ENCODE results near the gene CHCHD5.

CHCHD5 gene

GRCh38 chr2:112633708-112634107, 49.3 kb downstream of the CHCHD5 start:
- Histone ChIP-seq H3K4me2 (ENCODE audit: low read length) (no peak overlapping the region), H3K36me3 (ENCODE audit: control insufficient read depth, insufficient read depth, low read length) (no peaks in the 10 kb centered on the region), H3K9me3 (ENCODE audit: control insufficient read depth, low read length) (no peaks in the 10 kb centered on the region), H3K79me2 (no peaks in the 10 kb centered on the region), H3K9ac (no peak overlapping the region), H3K27me3 (ENCODE audit: control insufficient read depth, insufficient read depth, low read length) (no peaks in the 10 kb centered on the region), H3K27ac (no peak overlapping the region), H2AFZ (no peak overlapping the region), H3K4me3 (ENCODE audit: low read depth, low read length) (no peak overlapping the region), H3K4me1 (no peaks in the 10 kb centered on the region)
- no peak for TF ChIP-seq CTCF (IDR thresholded peaks at IDR 0.05)

- Histone ChIP-seq H3K27me3 (ENCODE audit: control insufficient read depth, insufficient read depth, low read length) (no peaks in the 10 kb centered on the region), H3K9ac (no peak overlapping the region), H3K9me3 (ENCODE audit: control insufficient read depth, low read length) (no peaks in the 10 kb centered on the region), H2AFZ (no peak overlapping the region), H3K4me2 (ENCODE audit: low read length) (no peak overlapping the region), H3K27ac (no peak overlapping the region), H3K4me3 (ENCODE audit: low read depth, low read length) (no peak overlapping the region), H3K79me2 (no peaks in the 10 kb centered on the region), H3K4me1 (no peaks in the 10 kb centered on the region), H3K36me3 (ENCODE audit: control insufficient read depth, insufficient read depth, low read length) (no peaks in the 10 kb centered on the region)
- TF ChIP-seq CTCF (IDR thresholded peaks at IDR 0.05), result no peak
These were observed 49.9 kb downstream of the CHCHD5 start for GRCh38 chr2:112634153-112634873.

- Histone ChIP-seq H3K27me3 (ENCODE audit: control insufficient read depth, insufficient read depth, low read length) (no peaks in the 10 kb centered on the region), H3K9ac (no peak overlapping the region), H3K4me3 (ENCODE audit: low read depth, low read length) (no peak overlapping the region), H3K4me1 (no peaks in the 10 kb centered on the region), H3K79me2 (no peaks in the 10 kb centered on the region), H3K27ac (no peak overlapping the region), H2AFZ (no peak overlapping the region), H3K9me3 (ENCODE audit: control insufficient read depth, low read length) (no peaks in the 10 kb centered on the region), H3K4me2 (ENCODE audit: low read length) (no peak overlapping the region), H3K36me3 (ENCODE audit: control insufficient read depth, insufficient read depth, low read length) (no peaks in the 10 kb centered on the region)
- no peak for TF ChIP-seq CTCF (IDR thresholded peaks at IDR 0.05)
These were observed 50.4 kb downstream of the CHCHD5 start for GRCh38 chr2:112634874-112635157.

- TF ChIP-seq CTCF (IDR thresholded peaks at IDR 0.05), result no peak
- no peaks in the 10 kb centered on the region for H3K4me1 ChIP-seq
- no peak overlapping the region for H3K4me2 ChIP-seq (ENCODE audit: low read length)
- H3K9me3 ChIP-seq (ENCODE audit: control insufficient read depth, low read length), result no peaks in the 10 kb centered on the region
- no peaks in the 10 kb centered on the region for H3K79me2 ChIP-seq
- no peak overlapping the region for H2AFZ ChIP-seq
- no peak overlapping the region for H3K4me3 ChIP-seq (ENCODE audit: low read depth, low read length)
- no peaks in the 10 kb centered on the region for H3K36me3 ChIP-seq (ENCODE audit: control insufficient read depth, insufficient read depth, low read length)
- no peaks in the 10 kb centered on the region for H3K27me3 ChIP-seq (ENCODE audit: control insufficient read depth, insufficient read depth, low read length)
- H3K9ac ChIP-seq, result no peak overlapping the region
- no peak overlapping the region for H3K27ac ChIP-seq
These were observed 52.3 kb downstream of the CHCHD5 start for GRCh38 chr2:112636605-112637288.

- no peak overlapping the region for H3K9ac ChIP-seq
- H3K4me1 ChIP-seq, result no peaks in the 10 kb centered on the region
- H3K9me3 ChIP-seq (ENCODE audit: control insufficient read depth, low read length), result no peaks in the 10 kb centered on the region
- no peaks in the 10 kb centered on the region for H3K27me3 ChIP-seq (ENCODE audit: control insufficient read depth, insufficient read depth, low read length)
- no peaks in the 10 kb centered on the region for H3K79me2 ChIP-seq
- no peak overlapping the region for H2AFZ ChIP-seq
- H3K4me2 ChIP-seq (ENCODE audit: low read length), result no peak overlapping the region
- TF ChIP-seq CTCF (IDR thresholded peaks at IDR 0.05), result no peak
- H3K4me3 ChIP-seq (ENCODE audit: low read depth, low read length), result no peak overlapping the region
- H3K27ac ChIP-seq, result no peak overlapping the region
- H3K36me3 ChIP-seq (ENCODE audit: control insufficient read depth, insufficient read depth, low read length), result no peaks in the 10 kb centered on the region
These were observed 52.9 kb downstream of the CHCHD5 start for GRCh38 chr2:112637289-112637660.

All from parathyroid adenoma (tissue), 2 donors.